CD4-positive, alpha-beta T cell treated with Interleukin-2 at 100 ng/mL for 4 hours (primary cell): ENCODE results near the gene BAK1.
A peak's percentile ranks its signal among the peaks of the same experiment; 100 is the strongest.
"Not testable (repeated sequence)": the region's sequence is repeated elsewhere in the genome, so short reads cannot be mapped to it uniquely, and the experiment has no call there.

Source experiments
- DNase-seq: peaks from one replicate; pipeline ENCODE4 v3.0.0-alpha.2; 2020; ENCODE audit warnings: low spot score

Gene BAK1

GRCh38 chr6:33586108-33586640 is 6.1 kb upstream of the BAK1 start:
- DNase-seq: peak; percentile 10

- peak; percentile 90 for DNase-seq
Measured at GRCh38 chr6:33585403-33586107, 5.5 kb upstream of the BAK1 start.

GRCh38 chr6:33584700-33585402 is 4.8 kb upstream of the BAK1 start:
- no peak for DNase-seq

- DNase-seq: no peak
Measured at GRCh38 chr6:33583591-33584155, 3.6 kb upstream of the BAK1 start.

- no peak for DNase-seq
Measured at GRCh38 chr6:33581186-33581585, 1.1 kb upstream of the BAK1 start.

- DNase-seq: peak; percentile 57
Measured at GRCh38 chr6:33578588-33579011, 1.5 kb downstream of the BAK1 start.

- DNase-seq: peak; percentile 20
Measured at GRCh38 chr6:33578164-33578563, 1.9 kb downstream of the BAK1 start.

GRCh38 chr6:33577718-33578117 is 2.4 kb downstream of the BAK1 start:
- peak; percentile 10 for DNase-seq

GRCh38 chr6:33577106-33577535 is 3.0 kb downstream of the BAK1 start:
- peak; percentile 25 for DNase-seq

- DNase-seq: no peak
Measured at GRCh38 chr6:33576668-33577067, 3.4 kb downstream of the BAK1 start.

- no peak for DNase-seq
Measured at GRCh38 chr6:33575211-33575610, 4.9 kb downstream of the BAK1 start.

- DNase-seq: no peak
Measured at GRCh38 chr6:33571637-33572316, 8.3 kb downstream of the BAK1 start.

GRCh38 chr6:33570806-33571636 is 9.1 kb downstream of the BAK1 start:
- DNase-seq: peak; percentile 90

GRCh38 chr6:33568826-33569570 is 11.1 kb downstream of the BAK1 start:
- no peak for DNase-seq

GRCh38 chr6:33567836-33568235 is 12.2 kb downstream of the BAK1 start:
- DNase-seq: no peak

GRCh38 chr6:33566182-33567084 is 13.6 kb downstream of the BAK1 start:
- no peak for DNase-seq

GRCh38 chr6:33558801-33559200 is 21.3 kb downstream of the BAK1 start:
- no peak for DNase-seq

- DNase-seq: no peak
Measured at GRCh38 chr6:33557376-33557775, 22.7 kb downstream of the BAK1 start.

- not testable (repeated sequence) for DNase-seq
Measured at GRCh38 chr6:33552883-33553282, 27.2 kb downstream of the BAK1 start.

- no peak for DNase-seq
Measured at GRCh38 chr6:33552252-33552651, 27.8 kb downstream of the BAK1 start.
